Neural progenitor cell (in vitro differentiated cells): ENCODE measurements around the gene TMEM147. TPM values are rescaled to one million over a fixed set of nuclear protein-coding genes. Genes with fewer than 3 reads are reported as not detected.

ENCODE experiments used
- DNase-seq: peaks from one replicate; pipeline ENCODE4 v3.0.0-alpha.2; 2016; ENCODE audit warnings: low spot score
- H2AFZ ChIP-seq: fragments of 200-600 bp; sonication (generic); replicated peaks from 2 replicates; pipeline ENCODE4 v1.6.1; 2016; ENCODE audit warnings: antibody characterized with exemption
- H3F3A ChIP-seq: fragments of 200-600 bp; sonication (generic); 2 replicates; pipeline ENCODE4 v1.6.1; 2016; ENCODE audit warnings: antibody characterized with exemption, low read depth
- H3K27ac ChIP-seq: fragments of 200-600 bp; sonication (generic); 2 replicates; pipeline ENCODE4 v1.5.1; 2016; ENCODE audit warnings: mild to moderate bottlenecking
- H3K27me3 ChIP-seq: fragments of 200-600 bp; sonication (generic); 2 replicates; pipeline ENCODE4 v1.6.1; 2016; ENCODE audit warnings: mild to moderate bottlenecking, moderate library complexity
- H3K36me3 ChIP-seq: fragments of 200-600 bp; sonication (generic); 2 replicates; pipeline ENCODE4 v1.5.1; 2016
- H3K4me1 ChIP-seq: fragments of 200-600 bp; sonication (generic); 2 replicates; pipeline ENCODE4 v1.6.1; 2016; ENCODE audit warnings: mixed run types
- H3K4me2 ChIP-seq: fragments of 200-600 bp; sonication (generic); 2 replicates; pipeline ENCODE4 v1.6.1; 2016
- H3K4me3 ChIP-seq: fragments of 200-600 bp; sonication (generic); 2 replicates; pipeline ENCODE4 v1.5.1; 2016
- H3K79me2 ChIP-seq: fragments of 200-600 bp; sonication (generic); 2 replicates; pipeline ENCODE4 v1.6.1; 2016; ENCODE audit warnings: low read depth
- H3K9ac ChIP-seq: fragments of 200-600 bp; sonication (generic); 2 replicates; pipeline ENCODE4 v1.6.1; 2016
- H3K9me3 ChIP-seq: fragments of 200-600 bp; sonication (generic); 2 replicates; pipeline ENCODE4 v1.5.1; 2016; ENCODE audit warnings: low read depth
- H4K20me1 ChIP-seq: fragments of 200-600 bp; sonication (generic); 2 replicates; pipeline ENCODE4 v1.6.1; 2016; ENCODE audit warnings: low read depth
- H3K27ac Mint-ChIP-seq: 3 replicates; pipeline ENCODE4 v1.8.0; 2021; ENCODE audit warnings: mixed read lengths
- H3K27me3 Mint-ChIP-seq: 2 replicates; pipeline ENCODE4 v1.8.0; 2022; ENCODE audit warnings: low read depth, mild to moderate bottlenecking, inconsistent platforms, moderate library complexity, mixed read lengths; ENCODE audit not compliant: insufficient read depth
- H3K36me3 Mint-ChIP-seq: 3 replicates; pipeline ENCODE4 v1.8.0; 2021; ENCODE audit warnings: mixed read lengths
- H3K4me1 Mint-ChIP-seq: 3 replicates; pipeline ENCODE4 v1.8.0; 2021; ENCODE audit warnings: mixed read lengths
- H3K4me3 Mint-ChIP-seq: 3 replicates; pipeline ENCODE4 v1.8.0; 2021; ENCODE audit warnings: mild to moderate bottlenecking, moderate library complexity, mixed read lengths
- H3K9me3 Mint-ChIP-seq: 3 replicates; pipeline ENCODE4 v1.8.0; 2020; ENCODE audit warnings: mixed read lengths
- EZH2 ChIP-seq: fragments of 200-600 bp; sonication (generic); IDR thresholded peaks from 2 replicates; pipeline ENCODE4 v1.6.1; 2017; ENCODE audit warnings: antibody characterized with exemption, mild to moderate bottlenecking, moderate library complexity
- EZH2phosphoT487 ChIP-seq: fragments of 200-600 bp; sonication (generic); IDR thresholded peaks from 2 replicates; pipeline ENCODE4 v1.6.1; 2017; ENCODE audit warnings: antibody characterized with exemption
- total RNA-seq: library from RNA; depleted of rRNA; stranded (reverse); fragments of >200 nt; gene quantifications from 2 replicates; pipeline ENCODE4 v1.2.3, GENCODE V29; 2015; ENCODE audit warnings: low replicate concordance
- TF ChIP-seq, protein P1 (sequence below): fragments of 200-600 bp; sonication (generic); IDR thresholded peaks from 2 replicates; pipeline ENCODE4 v1.5.1; 2017; ENCODE audit warnings: antibody characterized with exemption, mild to moderate bottlenecking

TMEM147 gene
- total RNA-seq, 1 donor from 2014 or later, result 57.8 TPM

DNA sequence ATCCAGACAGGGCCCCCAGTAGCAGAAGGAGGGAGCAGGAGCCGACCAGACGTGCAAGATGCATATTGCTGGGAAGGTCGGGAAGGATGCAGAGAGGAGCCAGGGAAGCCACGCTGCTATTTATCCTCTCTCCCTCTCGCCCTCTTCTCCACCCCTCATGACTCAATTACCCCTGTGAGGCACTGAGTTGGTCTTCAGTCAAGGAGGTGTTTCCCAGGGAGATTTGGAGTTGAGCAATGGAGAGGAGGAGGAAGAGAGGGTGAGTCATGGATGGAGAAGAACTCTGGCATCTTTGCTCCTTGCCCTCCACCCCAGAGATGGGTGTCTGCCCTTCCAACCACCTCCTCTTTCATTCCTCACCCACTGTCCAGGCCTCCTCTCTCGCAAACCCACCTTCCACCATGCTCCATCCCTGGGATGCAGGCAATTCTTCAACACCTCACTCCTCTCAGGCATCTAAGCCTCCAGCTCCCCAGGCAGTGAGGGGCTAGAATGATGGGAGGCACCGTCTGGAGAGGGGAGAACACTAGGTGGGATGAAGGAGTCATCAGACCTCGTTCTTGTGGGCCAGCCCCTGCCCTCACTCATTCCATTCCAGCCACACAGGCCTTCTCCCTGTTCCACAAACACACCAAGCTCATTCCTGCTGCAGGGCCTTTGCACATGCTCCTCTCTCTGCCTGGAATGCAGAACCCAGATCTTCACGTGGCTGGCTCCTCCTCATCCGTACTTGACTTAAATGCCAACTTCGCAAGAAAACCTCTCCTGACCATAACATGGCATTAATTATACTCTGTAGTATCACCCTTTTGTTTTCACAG, 17.0 kb upstream of the TMEM147 start, which contains the start of gene SBSN:
TSS of gene SBSN (minus strand) at position 94 of the 821 bp plus-strand sequence. CDS start at position 64, 30 bp downstream.
- peaks cover 12% of the 10 kb centered on the region for H3K4me1 Mint-ChIP-seq
- H3K27ac ChIP-seq, result no peak within 1 kb of the TSS
- H4K20me1 ChIP-seq, result no peaks in the 10 kb centered on the region
- H3K27me3 ChIP-seq, result no peaks in the 10 kb centered on the region
- no peak within 1 kb of the TSS for H3K9ac ChIP-seq
- peaks cover 23% of the 10 kb centered on the region for H3K4me1 ChIP-seq
- H3K4me3 Mint-ChIP-seq, result peak within 1 kb of the TSS; percentile 39
- no peak within 1 kb of the TSS for H3K4me3 ChIP-seq
- H3K36me3 ChIP-seq, result no peaks in the 10 kb centered on the region
- peak within 1 kb of the TSS; percentile 47 for H3K27ac Mint-ChIP-seq
- H3K36me3 Mint-ChIP-seq, result no peaks in the 10 kb centered on the region
- peaks cover 9% of the 10 kb centered on the region for H3F3A ChIP-seq
- H3K27me3 Mint-ChIP-seq, result peaks cover 3% of the 10 kb centered on the region
- no peaks in the 10 kb centered on the region for H3K9me3 Mint-ChIP-seq
- H3K4me2 ChIP-seq, result no peak within 1 kb of the TSS
- TF ChIP-seq, protein P1, sequence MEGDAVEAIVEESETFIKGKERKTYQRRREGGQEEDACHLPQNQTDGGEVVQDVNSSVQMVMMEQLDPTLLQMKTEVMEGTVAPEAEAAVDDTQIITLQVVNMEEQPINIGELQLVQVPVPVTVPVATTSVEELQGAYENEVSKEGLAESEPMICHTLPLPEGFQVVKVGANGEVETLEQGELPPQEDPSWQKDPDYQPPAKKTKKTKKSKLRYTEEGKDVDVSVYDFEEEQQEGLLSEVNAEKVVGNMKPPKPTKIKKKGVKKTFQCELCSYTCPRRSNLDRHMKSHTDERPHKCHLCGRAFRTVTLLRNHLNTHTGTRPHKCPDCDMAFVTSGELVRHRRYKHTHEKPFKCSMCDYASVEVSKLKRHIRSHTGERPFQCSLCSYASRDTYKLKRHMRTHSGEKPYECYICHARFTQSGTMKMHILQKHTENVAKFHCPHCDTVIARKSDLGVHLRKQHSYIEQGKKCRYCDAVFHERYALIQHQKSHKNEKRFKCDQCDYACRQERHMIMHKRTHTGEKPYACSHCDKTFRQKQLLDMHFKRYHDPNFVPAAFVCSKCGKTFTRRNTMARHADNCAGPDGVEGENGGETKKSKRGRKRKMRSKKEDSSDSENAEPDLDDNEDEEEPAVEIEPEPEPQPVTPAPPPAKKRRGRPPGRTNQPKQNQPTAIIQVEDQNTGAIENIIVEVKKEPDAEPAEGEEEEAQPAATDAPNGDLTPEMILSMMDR, result no peak
- TF ChIP-seq EZH2, result no peak
- no peak within 1 kb of the TSS for H2AFZ ChIP-seq
- no peaks in the 10 kb centered on the region for H3K79me2 ChIP-seq
- DNase-seq, result no peak
- no peaks in the 10 kb centered on the region for H3K9me3 ChIP-seq

DNA sequence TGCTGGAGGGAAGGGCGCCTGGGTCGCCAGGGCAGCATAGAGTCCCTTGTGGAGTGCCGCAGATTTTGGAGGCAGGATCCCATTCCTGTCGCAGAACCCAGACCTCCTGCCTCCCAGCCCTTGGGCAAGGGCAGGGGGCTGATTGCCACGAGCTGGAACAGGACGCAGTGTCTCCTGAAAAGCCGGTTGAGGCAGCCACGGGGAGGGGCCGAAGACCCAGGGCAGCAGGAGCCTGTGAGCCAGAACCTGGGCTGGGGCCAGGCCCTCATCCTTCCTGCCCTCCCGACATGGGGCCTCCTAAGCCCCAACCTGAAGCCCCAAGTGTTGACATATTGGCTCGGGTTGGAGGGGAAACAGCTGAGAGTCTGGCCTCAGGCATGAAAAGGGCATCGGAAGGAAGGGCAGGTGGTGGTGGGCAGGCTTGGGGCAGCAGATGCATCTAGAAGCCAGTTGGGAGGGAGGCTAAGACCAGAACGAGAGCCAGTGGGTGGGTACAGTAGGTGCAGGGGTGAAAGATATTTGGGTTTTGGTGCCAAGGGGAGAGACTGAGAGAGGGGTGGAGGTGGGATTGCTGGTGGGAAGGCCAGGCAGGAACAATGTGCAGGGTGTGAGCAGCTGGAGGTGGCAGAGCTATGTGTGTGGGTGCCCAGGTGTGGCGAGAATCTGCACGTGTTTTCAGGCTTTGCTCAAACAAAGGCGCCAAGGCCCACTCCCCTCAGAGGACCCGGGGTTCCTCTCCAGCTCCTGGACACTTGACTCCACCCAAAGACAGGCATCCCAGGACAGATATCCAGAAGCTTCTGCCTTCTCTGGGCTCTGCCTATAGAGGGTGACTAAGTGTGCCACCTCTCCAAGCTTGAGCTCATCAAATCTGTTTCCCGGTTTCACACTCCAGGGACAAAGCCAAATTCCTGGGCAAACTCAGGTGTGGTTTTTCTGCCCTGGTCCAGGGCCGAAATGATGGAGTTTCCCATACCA, 15.9 kb upstream of the TMEM147 start:
- Histone ChIP-seq H3K9ac (no peak overlapping the region), H3K4me3 (no peak overlapping the region), H4K20me1 (no peaks in the 10 kb centered on the region), H3K4me2 (no peak overlapping the region), H3K79me2 (no peaks in the 10 kb centered on the region), H3K27ac (no peak overlapping the region), H3F3A (peaks cover 3% of the 10 kb centered on the region), H3K36me3 (no peaks in the 10 kb centered on the region), H3K4me1 (peaks cover 15% of the 10 kb centered on the region), H2AFZ (no peak overlapping the region), H3K9me3 (no peaks in the 10 kb centered on the region), H3K27me3 (no peaks in the 10 kb centered on the region)
- Mint-ChIP-seq H3K4me3 (peak overlapping the region; percentile 46), H3K36me3 (no peaks in the 10 kb centered on the region), H3K27me3 (peaks cover 3% of the 10 kb centered on the region), H3K4me1 (peaks cover 3% of the 10 kb centered on the region), H3K9me3 (no peaks in the 10 kb centered on the region), H3K27ac (no peak overlapping the region)
- no peak for TF ChIP-seq EZH2
- no peak for TF ChIP-seq EZH2phosphoT487
- TF ChIP-seq, protein P1, result no peak
- DNase-seq, result no peak

DNA sequence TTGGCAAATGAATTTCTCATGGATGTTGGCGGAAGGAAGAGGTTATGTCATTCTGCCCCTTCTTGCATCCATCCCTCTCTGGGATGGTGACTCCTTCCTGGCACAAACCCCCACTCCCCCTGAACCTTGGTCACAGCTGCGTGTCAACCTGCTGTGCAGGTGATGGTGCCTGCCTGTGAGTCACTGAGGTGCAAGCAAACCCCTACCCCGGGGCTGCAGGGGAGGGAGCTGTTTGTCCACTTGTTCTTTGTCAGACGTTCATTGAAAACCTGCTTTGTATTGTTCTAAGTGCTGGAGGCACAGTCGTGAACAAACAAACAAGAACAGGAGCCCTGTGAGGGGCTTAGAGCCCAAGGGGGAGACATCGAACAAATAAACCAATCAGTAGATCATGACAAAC, 14.1 kb upstream of the TMEM147 start:
- DNase-seq, result peak; percentile 43
- no peaks in the 10 kb centered on the region for H3K9me3 ChIP-seq
- H3K4me2 ChIP-seq, result no peak overlapping the region
- no peak overlapping the region for H3K27ac Mint-ChIP-seq
- H3K4me1 Mint-ChIP-seq, result no peaks in the 10 kb centered on the region
- no peaks in the 10 kb centered on the region for H3K36me3 ChIP-seq
- peaks cover 7% of the 10 kb centered on the region for H3K4me1 ChIP-seq
- peaks cover 4% of the 10 kb centered on the region for H4K20me1 ChIP-seq
- H3K79me2 ChIP-seq, result no peaks in the 10 kb centered on the region
- no peaks in the 10 kb centered on the region for H3K36me3 Mint-ChIP-seq
- no peaks in the 10 kb centered on the region for H3K27me3 ChIP-seq
- H3K9me3 Mint-ChIP-seq, result no peaks in the 10 kb centered on the region
- H2AFZ ChIP-seq, result no peak overlapping the region
- peaks cover 3% of the 10 kb centered on the region for H3K27me3 Mint-ChIP-seq
- H3K9ac ChIP-seq, result peak overlapping the region; percentile 7
- TF ChIP-seq EZH2phosphoT487 (no peak), EZH2 (no peak)
- TF ChIP-seq, protein P1, result no peak
- H3F3A ChIP-seq, result peaks cover 8% of the 10 kb centered on the region
- no peak overlapping the region for H3K4me3 Mint-ChIP-seq
- no peak overlapping the region for H3K4me3 ChIP-seq
- no peak overlapping the region for H3K27ac ChIP-seq
